Caki2 (cell line): ENCODE data around the gene TSC2. TPM values are rescaled to one million over a fixed set of nuclear protein-coding genes. Genes with fewer than 3 reads are reported as not detected.

Source experiments
- DNase-seq: peaks from one replicate; pipeline ENCODE4 v3.0.0-alpha.2; 2015; ENCODE audit warnings: low read depth
- in situ Hi-C: cut with HindIII; loops from 2 replicates; pipeline ENCODE4 v1.10.0; 2016; ENCODE audit warnings: low sequenced_read_pairs, low pct_unique_long_range_greater_than_20kb, mixed read lengths
- total RNA-seq: library from RNA; depleted of rRNA; stranded (reverse); fragments of >200 nt; shearing (Covaris generic); gene quantifications from 2 replicates; pipeline ENCODE4 v1.2.3, GENCODE V29; 2014; ENCODE audit warnings: low replicate concordance

The TSC2 gene
- total RNA-seq, 1 experiment from 2014 or later, result 31.5 TPM

DNA sequence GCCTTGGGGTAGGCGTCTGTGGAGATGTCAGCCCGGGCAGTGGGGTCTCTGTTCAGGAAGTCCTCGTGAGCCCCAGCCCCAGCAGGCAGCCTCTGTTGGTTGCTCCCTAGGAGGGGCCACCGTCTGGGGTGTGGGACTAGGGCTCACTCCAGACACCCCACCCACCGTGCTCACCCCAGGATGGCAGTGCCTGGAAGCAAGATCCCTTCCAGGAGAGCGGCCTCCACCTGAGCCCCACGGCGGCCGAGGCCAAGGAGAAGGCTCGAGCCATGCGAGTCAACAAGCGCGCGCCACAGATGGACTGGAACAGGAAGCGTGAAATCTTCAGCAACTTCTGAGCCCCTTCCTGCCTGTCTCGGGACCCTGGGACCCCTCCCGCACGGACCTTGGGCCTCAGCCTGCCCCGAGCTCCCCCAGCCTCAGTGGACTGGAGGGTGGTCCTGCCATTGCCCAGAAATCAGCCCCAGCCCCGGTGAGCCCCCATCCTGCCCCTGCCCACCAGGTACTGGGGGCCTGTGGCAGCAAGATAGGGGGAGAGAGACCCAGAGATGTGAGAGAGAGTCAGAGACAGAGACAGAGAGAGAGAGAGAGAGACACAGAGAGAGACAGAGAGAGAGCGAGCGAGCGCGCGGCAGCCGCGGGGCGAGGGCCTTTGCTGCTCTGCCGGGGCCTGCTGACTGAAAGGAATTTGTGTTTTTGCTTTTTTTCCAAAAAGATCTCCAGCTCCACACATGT is 10.0 kb upstream of the TSC2 start:
- in situ Hi-C loops, result loop anchor here (25.0 kb wide), 1 partner anchor 474 kb away; the partner anchor contains the start of genes AMDHD2 and ATP6V0C
- no peak for DNase-seq

DNA sequence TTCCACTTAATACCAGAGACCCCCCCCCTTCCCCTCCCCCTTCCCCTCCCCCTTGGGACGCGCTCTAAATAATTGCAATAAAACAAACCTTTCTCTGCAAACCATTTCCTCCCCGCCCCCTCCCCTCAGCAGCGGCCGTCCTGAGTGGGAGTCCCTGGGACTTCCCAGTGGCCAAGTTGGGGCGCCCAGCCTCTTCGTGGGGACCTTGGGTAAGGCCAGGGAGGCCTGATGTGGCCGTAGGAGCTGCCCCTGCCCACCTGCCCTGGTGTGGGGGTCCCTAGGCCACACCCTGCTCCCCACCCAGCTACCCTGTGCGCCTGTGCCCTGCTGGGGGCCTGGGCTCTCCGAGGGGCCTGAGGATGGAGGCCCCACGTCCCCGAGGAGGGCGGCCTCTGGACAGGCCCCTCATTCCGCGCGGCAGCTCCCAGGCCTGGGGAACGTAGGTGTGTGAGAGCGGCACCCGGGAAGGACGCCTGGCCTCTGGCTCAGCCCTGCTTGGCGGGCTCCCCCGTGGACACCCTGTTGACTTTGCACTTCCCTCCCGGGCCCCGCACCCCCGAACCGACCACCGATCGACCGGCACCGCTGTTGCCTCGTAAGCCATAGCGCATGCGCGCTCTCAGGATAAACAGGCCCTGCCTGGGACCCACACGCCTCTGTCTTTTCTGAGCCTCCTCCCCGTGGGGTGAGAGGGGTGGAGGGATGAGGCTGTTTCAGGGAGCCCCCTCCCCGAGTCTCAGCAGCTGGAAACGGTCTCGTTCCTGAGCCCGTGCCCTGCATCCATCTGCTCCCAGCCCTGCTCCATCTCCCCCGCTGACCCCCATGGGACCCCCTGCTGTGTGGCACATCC is 9.2 kb upstream of the TSC2 start:
- in situ Hi-C loops, result loop anchor here (25.0 kb wide), 1 partner anchor 474 kb away; the partner anchor contains the start of genes AMDHD2 and ATP6V0C
- DNase-seq, result no peak

DNA sequence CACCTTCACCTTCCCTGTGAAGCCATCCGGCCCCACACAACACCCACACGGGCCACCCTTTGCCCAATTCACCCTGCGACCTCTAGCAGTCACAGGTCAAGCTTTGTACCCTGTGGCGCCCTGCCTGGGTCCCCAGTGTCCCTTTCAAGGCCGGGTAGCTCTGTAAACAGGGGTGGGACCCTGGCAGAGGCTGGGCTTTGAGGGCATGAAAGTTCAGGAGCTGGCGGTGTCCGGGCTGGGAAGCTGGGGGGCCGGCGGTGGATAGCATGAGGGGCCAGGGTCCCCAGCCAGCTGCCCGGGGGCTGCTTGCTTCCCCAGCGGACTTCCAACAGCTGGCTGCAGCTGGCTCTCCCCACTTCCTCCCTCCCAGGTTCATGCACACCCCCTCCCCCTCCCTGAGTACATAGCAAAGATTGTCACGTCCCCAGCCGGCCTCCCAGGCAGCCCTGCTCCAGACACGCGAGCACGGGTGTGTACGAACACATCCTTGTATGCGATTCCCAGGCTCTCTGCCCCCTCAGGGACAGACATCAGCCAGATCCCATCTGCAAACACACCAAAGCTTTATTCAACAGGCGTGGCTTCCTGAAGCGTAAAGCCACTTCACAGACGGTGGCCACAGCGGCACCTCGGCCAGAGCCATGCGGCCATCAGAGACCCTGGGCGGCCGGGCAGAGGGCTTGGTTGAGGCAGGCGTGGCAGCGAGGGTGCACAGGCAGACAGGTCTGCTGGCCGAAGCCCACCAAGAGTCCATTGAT is 8.3 kb upstream of the TSC2 start:
- no peak for DNase-seq

DNA sequence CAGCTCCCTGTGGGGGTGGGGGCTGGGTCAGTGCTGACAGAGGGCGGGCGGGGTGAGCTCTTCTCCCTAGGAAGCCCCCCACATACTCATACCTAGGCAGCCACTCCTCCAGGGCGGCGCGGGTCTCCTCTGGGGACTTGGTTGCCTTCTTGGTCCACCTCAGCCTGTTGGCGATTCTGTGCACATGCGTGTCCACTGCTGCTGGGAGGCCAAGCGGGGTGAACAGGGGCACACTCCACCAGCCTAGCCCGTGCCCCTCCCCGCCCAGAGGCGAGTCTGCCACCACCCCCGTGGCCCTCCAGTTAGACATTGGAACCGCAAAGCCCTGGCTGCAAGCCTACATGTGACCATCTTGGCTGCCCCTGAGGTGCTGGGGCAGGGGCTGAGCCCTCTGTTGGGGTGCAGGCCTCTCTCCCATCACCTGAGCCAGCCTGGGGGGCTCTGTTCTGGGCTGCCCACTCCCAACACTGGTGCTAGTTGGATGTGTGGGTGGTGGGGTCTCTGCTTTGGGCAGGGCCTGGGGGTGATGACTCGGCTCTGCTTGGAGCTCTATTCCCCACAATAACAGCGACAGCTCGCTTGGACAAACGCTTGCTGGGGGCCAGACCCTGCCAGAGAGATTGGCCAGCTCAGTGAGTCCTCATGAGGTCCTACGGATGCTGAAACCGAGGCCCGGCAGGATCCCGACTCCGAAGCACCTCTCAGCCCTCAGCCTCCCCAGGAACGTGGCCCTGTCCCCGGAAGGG is 7.6 kb upstream of the TSC2 start:
- no peak for DNase-seq
- in situ Hi-C loops, result loop anchor here (25.0 kb wide), 1 partner anchor 472 kb away; the partner anchor contains the start of genes AMDHD2 and ATP6V0C

More for the DNA sequence above, 8.3 kb upstream of the TSC2 start:
- in situ Hi-C loops, result loop anchor here (25.0 kb wide), 1 partner anchor 473 kb away; the partner anchor contains the start of genes AMDHD2 and ATP6V0C

DNA sequence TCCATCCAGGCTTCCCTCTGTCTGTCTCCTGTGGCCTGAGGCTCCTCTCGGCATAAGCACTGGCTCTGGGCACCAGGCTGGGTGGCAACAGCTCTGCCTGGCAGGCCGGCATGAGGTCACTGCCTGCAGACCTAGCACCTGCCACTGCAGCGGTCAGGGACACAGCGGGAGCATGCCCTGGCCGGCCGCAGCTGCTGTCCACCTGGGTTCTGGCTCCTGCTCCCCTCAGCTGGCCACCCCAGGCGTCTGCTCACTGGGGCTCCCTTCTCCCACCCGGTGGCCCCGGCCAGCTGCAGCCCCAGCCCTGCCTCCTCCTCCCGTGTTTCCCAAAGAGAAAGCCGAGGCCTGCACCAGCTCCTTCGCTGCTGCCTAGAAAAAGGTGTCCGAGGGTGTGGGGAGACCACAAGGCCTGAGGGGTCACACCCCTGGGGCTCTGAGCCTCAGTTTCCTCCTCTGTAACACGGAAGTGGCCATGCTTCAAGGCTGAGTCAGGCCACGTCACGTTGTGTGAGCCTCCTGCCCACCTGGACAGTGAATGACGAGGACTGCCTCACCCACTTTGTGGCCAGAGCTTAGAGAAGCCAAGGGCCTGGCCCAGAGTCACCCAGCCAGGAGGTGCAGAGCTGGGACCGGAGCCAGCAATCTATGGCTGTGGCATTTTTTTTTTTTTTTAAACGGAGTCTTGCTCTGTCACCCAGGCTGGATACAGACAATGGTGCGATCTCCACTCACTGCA is 6.8 kb upstream of the TSC2 start:
- DNase-seq, result peak; percentile 85
- in situ Hi-C loops, result loop anchor here (25.0 kb wide), 1 partner anchor 471 kb away; the partner anchor contains the start of genes AMDHD2 and ATP6V0C

DNA sequence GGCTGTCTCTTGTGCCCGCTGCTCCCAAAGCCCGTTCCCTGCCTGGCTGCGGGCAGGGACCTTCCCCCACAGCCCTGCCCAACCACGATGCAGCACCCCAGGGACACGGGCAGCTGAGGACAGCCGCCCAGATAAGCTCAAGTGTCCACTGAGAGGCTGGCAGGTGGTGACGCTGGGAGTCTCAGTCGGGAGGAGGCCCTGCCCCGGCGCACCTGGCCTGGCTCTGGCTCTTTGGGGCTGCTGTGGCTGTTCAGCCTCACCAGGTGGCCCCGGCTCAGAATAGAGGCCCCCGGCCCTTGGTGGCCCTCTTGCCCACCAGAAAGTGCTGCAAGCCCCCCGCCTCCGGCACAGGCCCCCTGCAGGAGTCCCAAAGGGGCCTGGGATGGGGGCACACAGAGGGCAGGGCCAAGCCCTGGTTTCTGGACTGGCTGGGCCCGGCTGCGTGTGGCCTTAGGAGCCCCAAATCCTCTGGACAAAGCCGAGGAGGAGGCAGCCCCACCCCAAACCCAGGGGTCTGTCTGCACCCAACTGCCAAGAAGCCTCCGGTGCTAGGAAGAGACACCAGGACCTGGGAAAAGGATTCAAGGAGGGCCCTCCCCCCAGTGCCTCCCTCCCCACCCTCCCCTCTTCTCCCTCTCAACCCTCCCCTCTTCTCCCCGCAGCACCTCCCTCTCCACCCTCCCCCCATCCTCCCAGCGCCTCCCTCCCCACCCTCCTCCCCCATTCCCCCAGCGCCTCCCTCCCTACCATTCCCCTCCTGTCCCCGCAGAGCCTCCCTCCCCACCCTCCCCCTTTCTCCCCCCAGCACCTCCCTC is 5.4 kb upstream of the TSC2 start:
- in situ Hi-C loops, result loop anchor here (25.0 kb wide), 1 partner anchor 470 kb away; the partner anchor contains the start of genes AMDHD2 and ATP6V0C
- DNase-seq, result no peak

DNA sequence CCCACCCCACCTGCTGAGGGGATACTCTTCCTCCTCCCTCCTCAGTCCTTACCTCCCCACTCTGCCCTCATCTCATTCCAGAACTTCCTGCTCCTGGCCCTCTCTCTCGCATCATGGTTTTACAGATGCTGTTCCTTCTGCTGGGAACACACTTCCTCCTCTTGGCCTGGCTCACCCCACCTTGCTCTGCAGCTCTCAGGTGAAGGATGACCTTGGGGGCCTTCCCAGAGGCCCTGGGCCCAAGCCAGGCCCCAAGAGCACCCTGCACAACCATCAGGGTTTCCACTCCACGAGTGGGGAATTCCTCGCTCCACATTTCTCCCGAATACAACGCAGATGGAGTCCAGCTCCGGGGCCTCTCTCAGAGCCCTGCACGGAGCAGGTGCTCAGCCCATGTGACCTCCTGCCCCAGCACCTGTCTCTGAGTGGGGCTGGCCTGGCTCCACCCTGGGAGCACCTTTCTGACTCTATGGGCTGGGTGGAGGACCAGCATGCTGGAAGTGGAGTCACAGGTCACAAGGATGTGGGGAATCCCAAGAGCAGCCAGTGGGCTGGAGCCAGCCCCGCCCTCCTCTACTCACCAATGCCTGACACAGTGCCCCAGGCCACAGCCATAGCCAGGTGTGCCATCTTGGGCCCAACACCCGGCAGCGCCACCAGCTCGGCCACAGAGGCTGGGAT is 4.7 kb upstream of the TSC2 start:
- peak; percentile 86 for DNase-seq
- in situ Hi-C loops, result loop anchor here (25.0 kb wide), 1 partner anchor 469 kb away; the partner anchor contains the start of genes AMDHD2 and ATP6V0C

DNA sequence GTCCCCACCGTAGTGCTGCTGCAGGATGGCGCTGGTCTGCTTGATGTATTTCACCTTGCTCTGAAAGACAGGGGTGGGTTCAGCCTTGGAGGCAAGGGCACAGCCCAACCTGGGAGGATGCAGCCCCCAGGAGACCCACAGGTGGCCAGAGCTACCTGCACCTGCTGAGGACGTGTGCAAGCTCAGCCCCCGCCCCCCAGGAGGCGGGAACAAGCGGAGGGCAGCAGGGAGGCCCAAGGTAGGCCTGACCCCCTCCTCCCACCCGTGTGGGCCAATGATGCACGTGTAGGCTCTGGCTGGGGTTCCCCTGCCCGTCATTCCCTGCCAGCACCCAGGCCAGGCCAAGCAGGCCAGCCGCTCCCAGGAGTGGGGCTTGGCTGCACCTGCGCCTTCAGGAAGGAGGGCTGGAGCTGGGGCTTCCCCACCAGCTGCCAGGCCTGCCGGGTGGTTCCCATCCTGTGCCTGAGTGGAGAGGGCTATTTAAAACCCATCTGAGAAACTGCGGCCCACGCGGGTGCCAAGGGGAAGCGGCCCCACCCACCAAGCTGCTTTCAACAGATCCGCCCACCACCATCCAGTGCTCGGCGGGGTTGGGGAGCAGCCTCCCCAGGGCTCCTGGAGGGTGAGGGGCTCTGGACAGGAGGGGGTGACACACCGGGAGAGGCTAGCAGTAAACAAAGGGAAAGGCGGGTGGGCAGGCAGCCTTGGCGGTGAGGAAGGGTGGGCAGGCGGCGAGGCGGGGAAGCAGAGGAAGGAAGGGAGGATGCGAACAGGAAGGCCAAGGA is 3.9 kb upstream of the TSC2 start:
- in situ Hi-C loops, result loop anchor here (25.0 kb wide), 1 partner anchor 468 kb away; the partner anchor contains the start of genes AMDHD2 and ATP6V0C

DNA sequence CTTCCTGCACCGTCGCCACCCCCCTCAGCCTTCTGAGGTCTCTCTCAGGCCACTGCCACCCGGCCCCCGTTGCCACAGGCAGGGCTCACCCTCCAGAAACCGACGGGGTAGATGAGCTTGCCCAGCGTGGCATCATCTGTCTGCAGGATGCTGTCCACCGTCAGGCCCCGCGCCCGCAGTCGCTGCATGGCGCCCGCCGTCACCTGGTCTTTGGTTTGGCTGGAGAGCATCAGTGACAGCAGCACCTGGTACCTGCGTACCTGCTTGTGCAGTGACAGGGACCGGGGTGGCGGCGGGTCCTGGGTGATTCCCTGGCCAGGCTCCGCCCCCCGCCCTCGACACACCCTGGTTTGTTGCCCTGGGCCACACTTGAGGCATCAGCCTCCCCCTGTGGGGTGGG is 3.2 kb upstream of the TSC2 start:
- in situ Hi-C loops, result loop anchor here (25.0 kb wide), 1 partner anchor 468 kb away; the partner anchor contains the start of genes AMDHD2 and ATP6V0C

More for the DNA sequence above, 3.9 kb upstream of the TSC2 start:
- DNase-seq, result peak; percentile 77

DNA sequence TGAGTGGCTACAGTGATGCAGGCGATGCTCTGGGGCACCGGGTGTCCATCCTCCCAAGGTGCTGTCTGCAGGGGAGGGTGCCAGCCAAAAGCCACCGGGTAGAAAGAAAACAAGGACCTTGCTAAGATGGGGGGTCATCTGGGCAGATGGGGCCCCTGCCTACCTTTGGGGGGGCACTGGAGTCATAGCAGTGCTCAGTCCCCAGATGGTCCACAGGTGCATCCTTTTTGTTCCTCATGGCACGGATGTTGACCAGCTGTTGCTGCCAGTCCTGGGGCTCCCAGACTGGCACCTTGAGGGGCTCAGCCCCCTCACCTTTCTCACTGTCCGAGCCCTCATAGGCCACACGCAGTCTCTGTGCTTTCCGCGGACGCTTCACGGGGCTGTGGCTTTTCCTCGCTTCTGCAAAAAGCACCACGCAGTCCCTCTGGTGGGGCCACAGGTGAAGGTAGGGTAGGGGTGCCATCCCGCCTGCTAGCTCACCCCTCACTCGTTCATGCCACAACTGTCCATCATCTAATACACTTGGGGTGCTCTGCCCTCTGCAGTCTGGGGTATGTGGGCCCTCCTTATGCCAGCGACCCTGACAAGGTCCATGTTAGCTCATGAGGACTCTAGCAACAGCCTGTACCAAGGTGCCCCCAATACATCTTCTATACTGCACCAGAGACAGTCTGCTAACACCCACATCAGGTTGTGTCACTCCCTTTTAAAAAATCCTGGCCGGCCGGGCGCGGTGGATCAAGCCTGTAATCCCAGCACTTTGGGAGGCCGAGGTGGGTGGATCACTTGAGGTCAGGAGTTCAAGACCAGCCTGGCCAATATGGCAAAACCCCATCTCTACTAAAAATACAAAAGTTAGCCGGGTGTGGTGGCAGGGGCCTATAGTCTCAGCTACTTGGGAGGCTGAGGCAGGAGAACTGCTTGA is 1.6 kb upstream of the TSC2 start:
- in situ Hi-C loops, result loop anchor here (25.0 kb wide), 1 partner anchor 466 kb away; the partner anchor contains the start of genes AMDHD2 and ATP6V0C
- no peak for DNase-seq

More for the DNA sequence above, 3.2 kb upstream of the TSC2 start:
- DNase-seq, result no peak

DNA sequence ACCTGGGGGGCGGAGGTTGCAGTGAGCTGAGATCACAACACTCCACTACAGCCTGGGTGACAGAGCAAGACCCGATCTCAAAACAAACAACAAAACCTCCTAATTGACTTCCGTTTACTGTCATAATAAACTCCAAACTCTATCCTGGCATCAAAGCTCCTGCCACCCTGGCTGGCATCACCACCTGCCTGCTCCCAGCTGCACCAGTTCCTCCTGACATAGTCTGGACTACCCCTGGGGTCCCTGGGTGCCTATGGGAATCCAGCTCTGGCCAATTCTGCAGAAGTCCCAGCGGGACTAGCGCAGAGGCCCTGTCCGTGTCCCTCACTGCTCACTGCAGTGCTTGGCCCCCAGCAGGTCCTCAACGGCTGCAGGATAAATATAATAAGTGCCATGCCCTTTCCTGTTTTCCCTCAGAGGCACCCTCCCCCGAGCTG is 874 bp upstream of the TSC2 start:
- no peak for DNase-seq
- in situ Hi-C loops, result loop anchor here (25.0 kb wide), 1 partner anchor 465 kb away; the partner anchor contains the start of genes AMDHD2 and ATP6V0C

DNA sequence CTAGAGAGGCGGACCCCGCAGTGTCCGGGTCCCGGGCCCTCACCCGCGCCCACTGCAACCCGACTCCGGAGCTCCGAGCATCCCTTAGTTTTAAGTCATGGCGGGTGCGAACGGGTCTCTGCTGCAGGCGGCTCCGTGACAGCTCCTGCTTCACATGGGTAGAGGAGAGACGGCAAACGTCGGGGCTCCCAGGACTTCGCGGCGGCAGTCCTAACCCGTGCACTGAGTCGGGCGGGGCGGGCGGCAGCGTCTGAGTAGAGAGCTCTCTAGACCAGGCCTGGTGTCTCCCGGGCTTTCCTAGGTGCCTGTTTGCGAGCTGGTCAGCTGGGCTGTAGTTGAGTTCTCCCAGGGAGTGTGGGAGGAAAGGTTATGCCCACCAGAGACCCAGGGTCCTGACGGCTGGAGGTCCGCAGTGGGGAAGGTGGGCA is 345 bp downstream of the TSC2 start:
- DNase-seq, result no peak
- in situ Hi-C loops, result loop anchor here (25.0 kb wide), 1 partner anchor 464 kb away; the partner anchor contains the start of genes AMDHD2 and ATP6V0C

DNA sequence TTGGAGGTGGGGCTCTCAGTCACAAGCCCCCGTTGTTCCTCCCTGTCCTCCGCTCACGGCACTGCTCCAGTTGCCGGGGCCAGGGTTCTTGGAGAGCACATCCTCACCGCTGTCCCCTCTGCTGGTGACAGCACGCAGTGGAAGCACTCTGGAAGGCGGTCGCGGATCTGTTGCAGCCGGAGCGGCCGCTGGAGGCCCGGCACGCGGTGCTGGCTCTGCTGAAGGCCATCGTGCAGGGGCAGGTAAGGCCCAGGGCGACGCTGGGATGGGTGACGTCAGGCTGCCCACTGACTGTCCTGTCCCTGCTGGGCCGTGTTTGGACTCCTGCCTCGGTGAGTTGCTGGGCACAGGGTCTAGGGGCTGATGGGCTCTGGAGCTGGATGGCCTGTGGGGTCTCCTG is 5.4 kb downstream of the TSC2 start:
- in situ Hi-C loops, result no loop called here
- no peak for DNase-seq
